Activated CD4-positive, alpha-beta T cell treated with anti-CD3 and anti-CD28 coated beads, Interleukin-2, amount 50 U/mL, for 1 hour (primary cell): ENCODE measurements around the gene KRR1.
A peak's percentile ranks its signal among the peaks of the same experiment; 100 is the strongest.
"Not testable (repeated sequence)": the region's sequence is repeated elsewhere in the genome, so short reads cannot be mapped to it uniquely, and the experiment has no call there.

Source experiments
- DNase-seq: peaks from one replicate; pipeline ENCODE4 v3.0.0-alpha.2; 2020

The KRR1 gene

GRCh38 chr12:75522124-75522523, 10.7 kb upstream of the KRR1 start:
- DNase-seq: not testable (repeated sequence)

GRCh38 chr12:75521224-75521623, 9.8 kb upstream of the KRR1 start:
- not testable (repeated sequence) for DNase-seq

DNA sequence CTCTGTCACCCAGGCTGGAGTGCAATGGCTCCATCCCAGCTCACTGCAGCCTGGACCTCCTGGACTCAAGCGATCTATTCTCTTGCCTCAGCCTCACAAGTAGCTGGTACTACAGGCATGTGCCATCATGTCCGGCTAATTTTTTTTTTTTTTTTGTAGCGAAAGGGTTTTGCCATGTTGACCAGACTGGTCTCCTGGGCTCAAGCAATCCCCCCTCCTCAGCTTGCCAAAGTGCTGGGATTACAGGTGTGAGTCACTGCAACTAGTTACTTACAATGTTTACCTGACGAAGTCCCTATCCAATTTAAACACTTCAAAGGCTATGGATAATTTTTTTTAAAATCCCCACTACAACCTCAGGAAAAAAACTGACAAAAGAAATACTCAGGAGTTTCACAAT, 1.8 kb downstream of the KRR1 start:
- DNase-seq: no peak

DNA sequence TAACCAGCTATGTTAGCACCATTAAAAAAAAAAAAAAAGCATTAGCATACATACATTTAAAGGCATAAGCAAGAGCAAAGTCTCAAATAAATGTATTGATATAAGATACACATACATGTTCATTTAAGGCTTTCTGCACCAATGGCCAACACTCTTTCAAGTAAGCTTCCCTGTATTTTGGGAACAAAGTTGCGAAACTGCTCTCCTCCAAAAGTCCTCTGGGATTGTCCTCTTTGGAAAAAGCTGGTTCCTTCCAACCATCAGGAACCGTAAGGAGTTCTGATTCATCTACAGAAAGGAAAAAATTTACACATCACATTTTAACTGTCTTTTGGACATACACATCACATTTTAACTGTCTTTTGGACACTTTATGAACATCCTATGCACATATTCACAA, 3.2 kb downstream of the KRR1 start:
- no peak for DNase-seq

- no peak for DNase-seq
Measured at GRCh38 chr12:75507086-75507485, 4.3 kb downstream of the KRR1 start.

DNA sequence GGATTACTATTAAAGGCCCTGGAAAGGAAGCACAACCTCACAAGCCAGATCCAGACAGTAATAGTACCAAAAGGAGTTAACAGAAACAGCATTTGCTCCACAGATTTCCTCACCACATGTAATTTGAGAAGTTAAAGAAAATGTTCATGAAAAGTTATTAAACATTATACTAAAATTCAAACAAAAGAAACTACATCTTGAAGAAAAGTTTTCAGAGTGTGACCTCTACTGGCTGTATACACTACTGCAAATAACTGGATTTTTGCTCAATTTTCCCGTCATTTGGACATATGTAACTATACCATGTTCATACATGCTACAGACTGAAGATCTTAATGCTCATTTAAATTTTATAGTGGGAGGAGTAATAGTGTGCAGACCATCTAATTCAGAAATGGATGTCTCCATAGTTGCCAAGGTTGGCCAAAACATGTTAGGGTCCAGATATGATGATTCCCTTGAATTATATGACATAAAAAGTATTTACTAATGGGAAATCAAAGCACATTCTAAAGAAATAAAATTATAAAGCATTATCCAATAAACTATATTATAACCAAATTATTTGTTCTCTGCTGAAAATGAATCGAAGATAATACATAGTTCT, 5.6 kb downstream of the KRR1 start:
- DNase-seq: no peak

- no peak for DNase-seq
Measured at GRCh38 chr12:75503866-75504265, 7.5 kb downstream of the KRR1 start.

DNA sequence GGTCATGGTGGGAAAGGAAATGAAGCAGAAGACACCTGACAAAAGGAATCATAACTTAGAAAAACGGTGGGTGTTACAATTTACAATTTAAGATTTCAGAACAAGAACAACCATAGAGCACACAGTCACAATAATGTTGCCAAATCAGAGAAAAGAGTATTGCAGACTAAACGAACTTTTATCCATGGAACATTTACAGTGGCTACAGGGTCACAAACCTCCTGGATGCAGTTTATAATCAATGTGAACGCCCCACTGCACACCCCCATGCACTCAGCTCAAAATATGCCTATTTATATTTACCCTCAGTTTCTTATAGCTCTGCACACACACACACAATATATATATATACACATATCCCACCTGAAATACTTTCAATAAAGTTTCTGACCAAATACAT, 8.0 kb downstream of the KRR1 start:
- DNase-seq: no peak

- DNase-seq: no peak
Measured at GRCh38 chr12:75491169-75491568, 20.2 kb downstream of the KRR1 start.

DNA sequence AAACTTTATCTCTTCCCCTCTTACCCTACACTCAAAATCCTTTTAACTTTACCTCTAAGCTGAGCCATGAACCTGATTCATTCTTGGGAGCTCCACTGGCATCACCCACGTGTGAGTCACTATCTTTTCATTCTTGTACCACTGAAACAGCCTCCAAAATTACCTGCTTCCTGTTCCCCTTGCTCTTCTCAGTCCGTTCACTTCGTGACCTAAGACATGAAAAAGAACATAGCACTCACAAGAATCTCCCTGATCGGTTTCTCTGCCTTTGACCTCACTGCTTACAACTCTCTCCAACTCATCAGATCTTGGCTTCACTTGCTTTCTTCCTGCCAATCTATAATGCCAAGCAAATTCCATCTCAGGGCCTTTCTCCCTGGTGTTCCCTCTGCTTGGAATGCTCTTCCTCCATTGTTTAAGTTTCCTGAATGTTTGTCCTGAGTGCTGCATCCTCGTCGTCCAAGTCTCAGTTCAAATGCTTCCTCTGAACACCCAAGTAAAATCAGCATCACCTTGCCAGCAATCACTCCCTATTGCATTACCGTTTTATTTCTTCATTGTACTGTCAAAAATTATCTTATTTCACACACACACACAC, 21.7 kb downstream of the KRR1 start:
- DNase-seq: no peak

DNA sequence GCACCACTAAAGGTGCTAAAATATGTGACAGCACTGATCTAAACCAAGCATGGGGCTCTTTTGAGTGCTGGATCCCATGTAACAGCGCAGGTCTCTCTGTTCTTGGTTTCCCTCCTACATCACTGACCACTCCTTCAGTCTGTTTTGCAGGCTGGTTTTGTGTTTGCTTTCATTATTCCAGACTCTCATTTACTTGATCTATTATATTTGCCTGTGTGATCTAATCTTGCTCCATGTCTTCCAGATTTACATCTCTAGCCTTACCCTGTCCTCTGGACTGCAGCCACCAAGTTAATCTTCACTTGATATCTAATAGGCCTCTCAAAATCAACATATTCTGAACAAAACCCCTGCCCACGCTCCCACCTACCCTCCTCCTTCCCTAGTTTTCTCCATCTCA, 22.2 kb downstream of the KRR1 start:
- DNase-seq: no peak

DNA sequence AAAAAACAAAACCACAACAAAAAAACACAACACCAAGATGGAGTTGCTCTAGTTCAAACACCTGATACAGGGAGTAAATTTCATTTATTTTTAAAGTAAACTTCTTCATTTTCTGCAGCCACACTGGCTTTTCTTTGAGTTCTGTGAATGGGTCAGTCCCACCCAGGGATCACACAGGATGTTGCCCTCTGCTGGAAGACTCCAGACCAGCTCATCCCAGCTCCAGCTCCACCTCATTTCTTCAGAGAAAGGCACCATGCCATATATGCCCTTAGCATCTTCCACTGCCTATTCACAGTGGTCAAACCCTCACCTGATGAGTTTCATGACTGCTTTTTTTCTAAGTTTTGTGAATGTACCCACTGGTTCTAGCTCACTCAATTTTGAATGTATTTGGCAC, 22.9 kb downstream of the KRR1 start:
- no peak for DNase-seq

DNA sequence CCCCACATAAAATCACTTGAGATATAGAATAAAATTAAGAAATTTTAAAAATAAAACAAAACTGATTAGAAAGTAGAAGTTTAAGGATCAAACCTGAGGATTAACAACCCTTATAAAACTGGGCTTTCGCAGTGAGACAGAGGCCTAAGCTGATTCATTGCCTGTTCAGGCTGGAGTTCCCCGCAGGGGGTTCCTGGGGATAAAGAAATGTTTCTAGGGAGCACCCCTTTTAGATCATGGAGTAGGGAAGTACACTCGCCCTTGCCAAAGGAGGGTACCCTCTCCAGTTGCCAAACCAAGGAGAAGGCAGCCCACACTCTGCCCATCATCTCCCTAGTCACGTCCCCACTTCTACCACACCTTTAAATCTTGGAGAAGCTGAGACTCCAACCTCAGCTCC, 24.1 kb downstream of the KRR1 start:
- no peak for DNase-seq

GRCh38 chr12:75484450-75484849, 27.0 kb downstream of the KRR1 start:
- DNase-seq: not testable (repeated sequence)

GRCh38 chr12:75483431-75483830, 28.0 kb downstream of the KRR1 start:
- DNase-seq: no peak

- no peak for DNase-seq
Measured at GRCh38 chr12:75482646-75483045, 28.8 kb downstream of the KRR1 start.

DNA sequence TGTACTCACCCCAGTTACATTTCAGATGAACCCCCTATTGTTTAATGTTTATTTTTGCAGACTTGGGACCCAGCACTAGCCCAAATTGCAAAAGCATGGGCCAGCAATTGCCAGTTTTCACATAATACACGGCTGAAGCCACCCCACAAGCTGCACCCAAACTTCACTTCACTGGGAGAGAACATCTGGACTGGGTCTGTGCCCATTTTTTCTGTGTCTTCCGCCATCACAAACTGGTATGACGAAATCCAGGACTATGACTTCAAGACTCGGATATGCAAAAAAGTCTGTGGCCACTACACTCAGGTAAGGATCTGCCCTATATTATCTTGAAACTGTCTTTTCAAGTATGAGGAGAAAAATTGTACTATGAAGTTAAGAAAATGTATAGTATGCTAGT, 29.6 kb downstream of the KRR1 start:
- DNase-seq: no peak

DNA sequence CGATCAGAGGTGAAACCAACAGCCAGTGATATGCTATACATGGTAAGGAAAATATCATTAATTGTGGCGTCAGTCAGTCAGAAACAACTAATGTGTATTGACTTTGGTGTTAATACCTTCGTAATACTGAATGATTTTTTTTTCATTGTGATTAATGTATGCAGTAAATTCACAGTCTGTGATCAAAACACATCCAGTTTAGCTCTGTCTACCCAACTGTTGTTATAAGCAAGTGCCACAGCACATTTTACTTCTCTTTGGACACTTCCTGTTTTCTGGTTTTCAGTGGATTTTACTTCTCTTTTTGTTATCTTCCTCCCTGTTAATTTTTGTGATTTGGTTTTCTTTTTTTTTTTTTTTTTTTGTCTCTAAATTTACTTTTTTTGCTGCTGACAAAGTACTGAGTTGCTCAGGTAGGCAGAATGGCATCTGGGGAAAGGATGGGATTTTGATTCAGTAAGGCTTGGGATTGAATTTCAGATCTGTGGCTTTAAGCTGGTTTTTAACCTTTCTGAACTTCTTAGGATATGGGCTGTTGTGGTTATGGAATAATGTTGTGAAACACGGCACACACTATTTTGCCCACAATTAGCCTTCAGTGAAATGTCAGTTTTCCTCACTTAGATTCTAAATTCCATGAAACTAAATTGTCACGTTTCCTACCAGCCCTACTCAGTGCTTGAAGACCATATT, 30.2 kb downstream of the KRR1 start:
- DNase-seq: no peak

DNA sequence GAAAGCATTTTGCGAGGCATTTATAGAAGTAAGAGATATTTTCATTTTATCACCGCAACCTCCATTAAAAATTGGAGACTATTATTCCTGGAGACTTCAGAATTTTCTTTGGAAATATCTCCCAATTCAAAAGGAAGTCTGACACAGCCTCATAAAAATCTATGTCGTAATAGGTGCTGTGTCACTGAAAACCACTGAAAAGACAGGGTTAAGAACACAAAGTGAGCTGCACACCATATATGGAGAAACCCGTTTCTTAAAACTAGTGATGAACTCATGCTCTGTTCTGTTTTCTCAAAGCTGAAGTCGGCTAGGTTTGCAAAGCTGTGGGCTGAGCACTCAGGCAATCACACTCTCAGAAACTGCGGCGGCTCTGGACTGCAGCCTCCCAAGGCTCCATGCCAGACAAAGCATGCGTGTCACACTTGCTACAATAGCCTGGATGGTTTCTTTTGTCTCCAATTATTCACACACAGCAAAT, 30.9 kb downstream of the KRR1 start, which contains the start of gene GLIPR1:
TSS of gene GLIPR1 (plus strand) at position 287 of the 481 bp plus-strand sequence. CDS start at position 413, 126 bp downstream.
- DNase-seq: peak; percentile 69

GRCh38 chr12:75479963-75480461, 31.4 kb downstream of the KRR1 start:
- no peak for DNase-seq

DNA sequence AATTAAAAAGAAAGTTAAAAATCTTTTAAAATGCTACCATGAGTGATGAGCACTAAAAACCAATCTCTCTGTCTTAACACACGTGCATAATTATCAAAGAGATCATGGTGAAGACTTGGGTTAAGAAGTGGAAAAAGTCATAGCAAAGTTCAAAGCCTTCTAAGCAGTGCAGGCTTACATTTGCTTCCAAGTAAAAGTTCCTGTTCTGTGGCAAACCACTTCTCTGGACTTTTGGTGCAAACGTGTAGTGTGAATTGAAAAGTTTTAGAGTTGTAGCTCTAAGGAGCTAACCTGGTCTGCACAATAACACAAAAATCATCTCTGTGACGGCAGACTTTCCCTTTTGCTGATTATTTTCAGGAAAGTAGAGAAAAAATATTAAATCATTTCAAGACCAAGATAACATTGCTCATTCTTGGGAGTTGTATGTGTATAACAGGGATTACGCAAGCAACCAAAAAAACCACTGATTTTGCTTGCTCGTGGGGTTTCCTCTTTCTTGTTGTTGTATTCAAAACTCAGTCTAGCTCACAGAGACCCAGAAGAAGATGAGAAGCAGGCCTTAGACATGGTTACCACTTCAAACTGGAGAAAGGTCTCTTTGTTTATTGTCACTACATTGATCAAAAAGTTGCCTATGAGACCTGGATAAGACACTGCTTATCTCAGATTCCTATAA, 33.2 kb downstream of the KRR1 start:
- no peak for DNase-seq

DNA sequence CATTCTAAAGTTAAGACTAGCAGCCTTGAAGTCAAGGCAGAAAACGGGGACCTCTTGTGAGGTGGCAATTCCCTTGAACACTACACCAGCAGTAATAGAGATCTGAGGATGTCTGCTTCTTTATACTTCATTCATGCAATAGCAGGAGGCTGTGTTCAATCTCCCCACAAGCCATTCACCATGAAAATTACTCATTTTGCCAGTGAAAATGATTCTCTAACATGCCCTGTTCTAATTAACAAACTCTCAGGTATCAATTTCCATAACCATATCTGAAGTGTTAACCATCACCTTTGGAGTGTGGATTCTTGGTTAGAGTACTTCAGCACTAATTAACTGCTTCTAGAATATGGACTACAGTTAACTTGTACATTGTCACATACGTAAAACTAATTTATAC, 34.3 kb downstream of the KRR1 start:
- DNase-seq: no peak

DNA sequence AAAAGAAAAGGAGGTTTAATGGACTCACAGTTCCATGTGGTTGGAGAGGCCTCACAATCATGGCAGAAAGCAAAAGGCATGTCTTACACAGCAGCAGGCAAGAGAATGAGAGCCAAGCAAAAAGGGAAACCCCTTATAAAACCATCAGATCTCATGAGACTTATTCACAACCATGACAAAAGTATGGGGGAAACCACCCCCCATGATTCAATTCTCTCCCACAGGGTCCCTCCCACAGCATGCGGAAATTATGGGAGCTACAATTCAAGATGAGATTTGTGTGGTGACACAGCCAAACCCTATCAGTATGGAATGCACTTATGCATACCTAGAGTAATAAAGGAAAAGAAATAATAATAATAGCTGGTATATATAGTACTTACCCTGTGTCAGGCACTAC, 35.3 kb downstream of the KRR1 start:
- DNase-seq: no peak

GRCh38 chr12:75474116-75474515, 37.3 kb downstream of the KRR1 start:
- no peak for DNase-seq
